GM10266 (cell line): ENCODE results near the gene DAD1.

Source experiments
- DNase-seq: peaks from one replicate; pipeline ENCODE4 v3.0.0; 2012; ENCODE audit errors: extremely low spot score
- CTCF ChIP-seq: IDR thresholded peaks from 2 replicates; pipeline ENCODE4 v1.5.1; 2012; ENCODE audit warnings: mild to moderate bottlenecking, low read depth; ENCODE audit not compliant: control insufficient read depth, insufficient read depth; ENCODE audit errors: missing control alignments

DAD1 gene

DNA sequence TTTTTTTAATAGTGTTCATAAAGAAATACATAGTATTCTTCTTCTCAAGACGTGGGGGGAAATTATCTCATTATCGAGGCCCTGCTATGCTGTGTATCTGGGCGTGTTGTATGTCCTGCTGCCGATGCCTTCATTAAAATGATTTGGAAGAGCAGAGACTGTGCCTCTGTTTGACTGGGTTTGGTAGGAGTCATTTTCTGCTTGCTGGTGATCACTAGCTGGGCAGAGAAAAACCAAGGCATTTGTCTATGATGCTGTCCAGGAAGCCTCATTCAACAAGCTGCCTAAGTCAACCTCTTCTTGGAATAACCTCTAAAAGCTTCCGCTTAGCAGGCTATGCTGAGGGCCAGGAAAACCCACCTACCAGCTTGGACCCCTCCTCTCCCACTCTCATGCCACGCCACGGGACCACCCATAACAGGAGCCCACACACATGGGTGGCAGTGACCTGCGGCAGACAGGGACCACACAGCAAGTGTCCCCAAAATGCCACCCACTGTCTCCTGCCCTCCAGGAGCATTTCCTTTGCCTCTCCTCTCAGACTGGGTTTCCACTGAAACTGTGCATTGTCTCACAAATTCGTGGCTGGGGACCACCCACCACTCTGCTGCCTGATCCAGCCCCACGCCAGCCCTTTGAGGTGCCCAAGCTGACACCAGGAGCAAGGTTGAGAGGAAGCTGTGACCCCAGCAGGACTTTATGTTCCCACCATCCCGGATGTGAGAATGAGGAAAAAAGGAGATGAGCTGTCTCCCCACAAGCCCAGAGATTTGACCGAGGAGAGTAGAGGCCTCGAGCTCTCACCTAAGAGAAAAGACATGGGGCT, 36.8 kb downstream of the DAD1 start:
- no peak for TF ChIP-seq CTCF
- no peak for DNase-seq

- TF ChIP-seq CTCF, result no peak
- DNase-seq, result no peak
Observed at GRCh38 chr14:22551605-22551997, 37.4 kb downstream of the DAD1 start.

GRCh38 chr14:22549981-22550673, 38.9 kb downstream of the DAD1 start:
- no peak for TF ChIP-seq CTCF
- DNase-seq, result peak; percentile 49

GRCh38 chr14:22549324-22549962, 39.6 kb downstream of the DAD1 start:
- TF ChIP-seq CTCF, result no peak
- DNase-seq, result no peak

- no peak for TF ChIP-seq CTCF
- DNase-seq, result no peak
Observed at GRCh38 chr14:22547948-22548750, 40.9 kb downstream of the DAD1 start.

DNA sequence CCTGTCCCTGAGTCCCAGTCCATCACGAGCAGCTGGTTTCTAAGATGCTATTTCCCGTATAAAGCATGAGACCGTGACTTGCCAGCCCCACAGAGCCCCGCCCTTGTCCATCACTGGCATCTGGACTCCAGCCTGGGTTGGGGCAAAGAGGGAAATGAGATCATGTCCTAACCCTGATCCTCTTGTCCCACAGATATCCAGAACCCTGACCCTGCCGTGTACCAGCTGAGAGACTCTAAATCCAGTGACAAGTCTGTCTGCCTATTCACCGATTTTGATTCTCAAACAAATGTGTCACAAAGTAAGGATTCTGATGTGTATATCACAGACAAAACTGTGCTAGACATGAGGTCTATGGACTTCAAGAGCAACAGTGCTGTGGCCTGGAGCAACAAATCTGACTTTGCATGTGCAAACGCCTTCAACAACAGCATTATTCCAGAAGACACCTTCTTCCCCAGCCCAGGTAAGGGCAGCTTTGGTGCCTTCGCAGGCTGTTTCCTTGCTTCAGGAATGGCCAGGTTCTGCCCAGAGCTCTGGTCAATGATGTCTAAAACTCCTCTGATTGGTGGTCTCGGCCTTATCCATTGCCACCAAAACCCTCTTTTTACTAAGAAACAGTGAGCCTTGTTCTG, 41.6 kb downstream of the DAD1 start:
- TF ChIP-seq CTCF, result no peak
- no peak for DNase-seq
